NCI-H1930 (cell line): Measurements from ENCODE around the gene CD4.
A peak's percentile ranks its signal among the peaks of the same experiment; 100 is the strongest.

Experiments used
- DNase-seq, 2 experiments: peaks; one replicate each; lab custom pipeline; 2025; lab: John Stamatoyannopoulos, UW

CD4 gene

GRCh38 chr12:6765634-6766581 lies 23.4 kb upstream of the CD4 start, which contains the start of gene PTMS:
TSS of gene PTMS (plus strand) at chr12:6766363. CDS start at chr12:6766706, 343 bp downstream.
- DNase-seq = peak; percentile 80 to 81

- peak; percentile 57 to 78 for DNase-seq
Observed at GRCh38 chr12:6766651-6767349, 22.5 kb upstream of the CD4 start.

- no peak for DNase-seq
Observed at GRCh38 chr12:6767353-6768319, 21.7 kb upstream of the CD4 start.

- no peak for DNase-seq
Observed at GRCh38 chr12:6768437-6768914, 20.9 kb upstream of the CD4 start.

- no peak for DNase-seq
Observed at GRCh38 chr12:6768990-6769389, 20.3 kb upstream of the CD4 start.

- no peak for DNase-seq
Observed at GRCh38 chr12:6769666-6770065, 19.7 kb upstream of the CD4 start.

- DNase-seq = no peak
Observed at GRCh38 chr12:6770094-6770493, 19.2 kb upstream of the CD4 start.

- no peak for DNase-seq
Observed at GRCh38 chr12:6770600-6770999, 18.7 kb upstream of the CD4 start.

- no peak for DNase-seq
Observed at GRCh38 chr12:6771091-6771495, 18.2 kb upstream of the CD4 start.

GRCh38 chr12:6771509-6772330 lies 17.6 kb upstream of the CD4 start:
- DNase-seq = no peak

GRCh38 chr12:6772331-6772695 lies 17.0 kb upstream of the CD4 start, which contains the start of gene LAG3:
TSS of gene LAG3 (plus strand) at chr12:6772520. CDS start at chr12:6772853, 333 bp downstream.
- no peak for DNase-seq

- DNase-seq = no peak
Observed at GRCh38 chr12:6772726-6773589, 16.4 kb upstream of the CD4 start.

- DNase-seq = no peak
Observed at GRCh38 chr12:6773590-6774351, 15.6 kb upstream of the CD4 start.

- DNase-seq = no peak
Observed at GRCh38 chr12:6774499-6775062, 14.7 kb upstream of the CD4 start.

GRCh38 chr12:6775185-6776174 lies 13.8 kb upstream of the CD4 start:
- no peak for DNase-seq

GRCh38 chr12:6777386-6777785 lies 11.9 kb upstream of the CD4 start:
- DNase-seq = no peak

GRCh38 chr12:6778217-6778573 lies 11.1 kb upstream of the CD4 start:
- no peak for DNase-seq
